Cerebellar cortex (tissue), 1 donor: Measurements from ENCODE around the gene GPR143.
"Not testable (repeated sequence)": the region's sequence is repeated elsewhere in the genome, so short reads cannot be mapped to it uniquely, and the experiment has no call there.

Source experiments
- DNase-seq: peaks from one replicate; pipeline ENCODE4 v3.0.0-alpha.2; 2015; ENCODE audit warnings: low spot score

Gene GPR143

DNA sequence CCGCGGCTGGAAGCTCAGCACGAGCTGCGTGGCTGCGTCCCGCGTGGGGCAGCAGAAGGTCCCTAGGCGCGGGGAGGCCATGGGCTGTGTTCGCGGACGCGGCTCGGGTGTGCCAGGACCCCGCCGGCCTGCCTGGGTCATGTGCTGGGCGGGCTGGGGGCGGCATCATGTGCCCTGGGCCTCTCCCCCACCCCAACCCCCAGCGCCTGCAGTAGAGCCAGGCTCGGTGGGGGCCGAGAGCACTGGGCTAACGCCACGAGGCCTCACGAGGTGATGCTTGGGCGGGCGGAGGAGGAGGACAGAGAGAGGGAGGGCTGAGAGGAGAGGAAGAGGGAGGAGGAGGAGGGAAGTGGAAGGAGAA, at the start of gene GPR143:
GPR143 (minus strand) TSS at position 111 of the 361 bp plus-strand sequence; CDS start at position 81, 30 bp downstream.
- DNase-seq: no peak

DNA sequence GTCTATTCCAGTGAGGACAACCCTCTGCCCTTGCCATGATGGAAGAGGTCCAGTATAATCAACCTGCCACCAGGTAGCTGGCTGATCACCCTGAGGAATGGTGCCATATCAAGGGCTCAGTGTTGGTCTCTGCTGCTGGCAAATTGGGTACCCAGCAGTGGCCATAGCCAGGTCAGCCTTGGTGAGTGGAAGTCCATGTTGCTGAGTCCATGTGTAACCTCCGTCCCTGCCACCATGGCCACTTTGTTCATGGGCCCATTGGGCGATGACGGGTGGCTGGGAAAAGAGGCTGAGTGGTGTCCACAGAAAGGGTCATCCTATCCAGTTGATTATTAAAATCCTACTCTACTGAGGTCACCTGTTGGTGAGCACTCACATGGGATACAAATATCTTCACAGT, 45.4 kb upstream of the GPR143 start:
- DNase-seq: not testable (repeated sequence)

DNA sequence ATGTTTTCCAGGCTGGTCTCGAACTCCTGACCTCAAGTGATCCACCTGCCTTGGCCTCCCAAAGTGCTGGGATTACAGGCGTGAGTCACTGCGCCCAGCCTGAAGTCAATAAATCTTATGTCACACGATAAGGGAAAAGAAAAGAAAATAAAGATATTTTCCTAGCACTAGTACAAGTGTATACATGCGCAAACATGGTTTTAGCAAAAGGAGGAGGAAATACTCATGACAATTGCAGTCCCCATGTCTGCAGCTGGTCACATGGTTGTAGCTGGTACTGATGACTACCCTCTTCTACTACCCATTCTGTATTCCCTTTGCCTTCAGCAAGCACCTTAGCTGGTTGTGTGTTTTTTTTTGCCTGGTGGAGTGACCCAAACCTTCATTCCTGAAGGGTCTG, 44.2 kb upstream of the GPR143 start:
- DNase-seq: not testable (repeated sequence)

DNA sequence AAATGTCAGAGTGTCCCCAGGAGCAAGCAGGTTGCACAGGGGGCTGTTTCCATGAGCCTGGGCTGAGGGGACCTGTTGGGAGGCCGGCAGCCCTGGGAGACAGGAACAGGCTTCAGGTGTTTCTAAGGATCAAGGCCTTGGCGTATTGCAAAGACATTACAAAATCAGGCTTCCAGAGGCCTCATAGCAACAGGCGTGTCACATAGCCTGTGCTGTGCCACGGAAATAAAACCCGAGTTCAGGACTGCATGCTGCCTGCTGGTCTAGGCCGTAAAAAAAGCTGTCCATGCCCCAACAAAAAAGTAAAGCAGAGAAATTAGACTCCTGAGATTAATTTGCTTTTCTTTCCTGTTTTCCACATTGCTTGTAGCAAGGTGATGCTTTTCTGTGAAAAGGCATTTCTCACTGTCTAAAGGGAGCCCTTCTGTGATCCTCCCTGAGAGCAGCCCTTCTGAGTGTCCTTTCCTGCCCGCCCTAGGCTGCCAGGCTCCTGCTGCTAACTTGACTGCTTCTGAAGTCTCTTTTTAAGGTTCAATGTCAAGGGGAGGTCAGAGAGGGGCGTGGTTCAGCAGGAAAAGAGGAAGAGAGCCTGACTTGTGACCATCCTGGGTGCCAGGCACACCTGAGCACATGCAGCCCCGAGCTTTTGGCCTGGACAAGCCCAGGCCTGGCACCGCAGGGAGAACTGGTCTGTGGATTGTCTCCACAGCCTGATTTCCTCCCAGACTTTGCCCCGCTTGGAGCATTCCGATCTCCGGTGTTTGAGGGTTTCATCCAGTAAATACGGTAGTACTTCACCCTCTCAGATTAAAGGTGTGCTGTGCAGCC, 41.9 kb upstream of the GPR143 start:
- DNase-seq: no peak

DNA sequence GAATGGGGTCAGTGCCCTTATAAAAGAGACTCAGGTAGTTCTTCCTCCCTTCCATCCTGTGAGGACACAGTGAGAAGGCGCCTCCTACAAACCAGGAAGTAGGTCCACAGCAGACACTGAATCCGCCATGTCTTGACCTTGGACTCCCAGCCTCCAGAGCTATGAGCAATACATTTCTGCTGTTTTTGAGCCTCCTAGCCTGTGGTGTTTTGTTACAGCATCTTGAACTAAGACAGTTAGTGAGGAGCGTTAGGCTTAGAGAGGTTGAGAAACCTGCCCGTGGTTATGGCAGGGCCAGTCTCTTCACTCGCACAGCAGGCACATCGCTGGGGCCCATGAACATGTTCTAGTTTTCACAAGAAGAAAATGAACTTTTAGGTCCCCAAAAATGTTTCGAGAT, 40.3 kb upstream of the GPR143 start:
- no peak for DNase-seq

DNA sequence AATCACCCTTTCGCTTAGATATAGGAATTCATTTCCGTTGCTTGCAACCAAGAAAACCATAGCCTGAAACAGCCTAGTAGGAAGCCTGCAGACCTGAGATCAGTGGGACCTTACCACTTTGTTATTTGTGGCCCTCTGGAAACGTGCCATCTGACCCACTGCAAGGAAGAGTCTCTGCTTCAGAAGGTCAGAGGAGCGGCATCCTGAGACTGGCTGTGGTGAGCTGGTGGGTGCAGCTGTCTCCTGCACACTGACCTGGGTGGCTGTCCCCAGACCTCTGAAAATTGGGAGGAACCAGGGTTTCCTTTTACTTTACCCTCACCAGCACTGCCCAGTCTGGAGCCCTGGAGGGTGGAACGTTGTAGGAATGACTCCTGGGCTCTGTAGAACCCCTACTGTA, 38.8 kb upstream of the GPR143 start:
- no peak for DNase-seq

DNA sequence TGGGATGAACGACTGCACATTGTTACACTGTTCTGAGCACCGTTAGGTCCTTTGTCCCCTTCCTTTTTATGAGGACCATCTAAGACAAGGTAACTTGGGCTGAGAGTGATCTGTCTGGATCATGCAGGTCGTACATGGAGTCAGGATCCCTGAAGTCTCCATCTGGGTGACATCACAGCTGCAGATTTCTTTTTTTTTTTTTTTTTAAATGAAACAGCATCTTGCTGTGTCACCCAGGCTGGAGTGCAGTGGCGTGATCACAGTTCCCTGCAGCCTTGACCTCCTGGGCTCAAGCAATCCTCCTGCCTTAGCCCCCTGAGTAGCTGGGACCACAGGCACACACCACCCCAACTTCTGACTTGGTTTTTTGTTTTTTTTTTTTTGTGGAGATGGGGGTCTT, 37.1 kb upstream of the GPR143 start:
- no peak for DNase-seq

DNA sequence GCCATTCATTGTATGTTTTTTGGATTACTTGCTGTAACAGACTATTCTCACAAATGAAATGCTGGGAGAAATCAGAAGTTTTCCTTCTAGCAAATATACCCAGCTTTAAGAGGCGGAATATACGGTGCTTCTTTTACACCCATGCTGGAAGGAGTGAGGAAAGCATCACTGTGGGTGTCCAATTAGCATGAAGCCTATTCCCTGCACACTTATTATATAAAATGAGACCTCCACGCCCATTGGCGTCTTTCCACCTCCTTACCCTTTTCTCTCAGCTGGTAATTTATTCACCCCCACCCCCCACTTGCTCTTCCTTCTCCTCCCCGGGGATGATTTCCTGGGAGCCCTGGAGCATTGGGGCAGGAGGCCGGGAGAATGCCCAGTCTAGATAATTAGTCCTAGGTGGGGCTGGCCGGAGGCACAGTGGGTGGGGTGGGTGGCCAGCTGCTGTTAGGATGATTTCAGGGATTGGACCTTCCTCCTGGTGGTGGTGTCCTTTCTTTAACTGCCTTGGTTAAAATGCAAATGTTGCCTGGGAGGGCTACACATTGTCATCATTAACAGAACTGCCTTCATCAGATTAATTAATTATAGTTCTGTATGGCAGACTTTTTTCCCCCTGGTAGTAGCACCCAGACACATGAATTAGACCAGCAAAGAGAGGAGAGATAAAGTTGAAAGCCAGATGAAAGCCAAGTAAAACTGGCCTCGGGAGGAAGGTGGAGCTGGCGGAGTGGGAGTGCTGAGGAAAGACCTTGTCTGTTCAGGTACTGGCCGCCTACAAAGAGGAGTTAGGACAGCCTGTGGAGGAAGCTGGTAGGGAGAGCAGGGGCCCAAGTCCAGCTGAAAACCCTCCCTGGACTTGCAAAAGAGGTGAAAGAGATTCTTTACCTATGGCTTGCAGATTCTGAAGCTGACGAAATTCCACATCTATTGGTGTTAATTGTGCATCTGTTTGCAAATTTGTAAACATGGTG, 32.0 kb upstream of the GPR143 start:
- DNase-seq: no peak

DNA sequence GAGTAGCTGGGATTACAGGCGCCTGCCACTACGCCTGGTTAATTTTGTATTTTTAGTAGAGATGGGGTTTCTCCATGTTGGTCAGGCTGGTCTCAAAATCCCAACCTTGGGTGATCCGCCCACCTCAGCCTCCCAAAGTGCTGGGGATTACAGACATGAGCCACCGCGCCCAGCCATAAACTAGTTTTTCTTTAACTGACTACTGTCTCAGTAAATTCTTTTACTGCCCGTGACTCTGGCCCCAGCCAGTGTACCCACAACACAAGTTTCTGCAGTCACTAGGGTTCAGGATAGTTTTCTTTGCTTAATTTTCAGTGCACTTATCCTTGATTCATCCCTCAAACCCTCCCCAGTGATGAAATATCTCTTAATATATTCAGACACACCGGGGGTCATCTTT, 28.8 kb upstream of the GPR143 start:
- no peak for DNase-seq

DNA sequence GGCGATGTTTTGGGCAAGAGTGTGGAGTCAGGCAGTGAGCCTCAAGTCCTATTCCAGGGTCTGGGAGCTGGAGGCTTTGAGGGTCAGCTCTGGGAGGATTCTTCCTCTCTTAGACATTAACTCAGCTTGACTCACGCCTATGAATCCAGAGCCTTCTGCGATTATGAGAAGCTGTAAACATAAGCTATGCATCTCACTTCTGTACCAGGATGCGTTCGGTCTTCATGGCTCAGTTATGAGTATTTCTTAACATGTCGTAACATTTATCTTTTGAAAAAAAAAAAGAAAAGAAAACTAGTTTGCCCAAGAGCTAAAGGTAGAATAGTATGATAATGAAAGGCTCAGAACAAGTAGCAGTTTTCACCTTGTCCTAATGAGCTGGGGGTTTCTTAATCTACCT, 25.2 kb upstream of the GPR143 start:
- no peak for DNase-seq

DNA sequence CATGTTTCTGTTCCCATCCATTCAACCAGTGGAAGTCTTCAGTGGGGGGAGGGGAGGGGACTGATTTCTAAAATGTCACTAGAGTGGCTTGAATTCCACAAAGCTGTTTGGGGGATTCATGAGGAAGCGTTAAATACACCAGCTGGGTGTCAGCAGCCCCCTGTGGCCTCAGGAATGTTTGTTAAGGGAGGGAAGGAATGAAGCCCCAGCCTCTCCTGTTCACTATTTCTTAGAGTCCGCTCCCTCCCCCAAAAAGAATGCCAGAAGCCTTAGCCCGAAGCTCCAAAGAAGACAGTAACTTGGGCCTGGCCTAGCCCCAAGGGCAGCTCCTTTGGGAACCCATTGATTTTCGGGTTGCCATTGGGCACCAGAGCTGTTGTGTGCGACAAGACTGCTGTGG, 23.9 kb upstream of the GPR143 start:
- DNase-seq: no peak

DNA sequence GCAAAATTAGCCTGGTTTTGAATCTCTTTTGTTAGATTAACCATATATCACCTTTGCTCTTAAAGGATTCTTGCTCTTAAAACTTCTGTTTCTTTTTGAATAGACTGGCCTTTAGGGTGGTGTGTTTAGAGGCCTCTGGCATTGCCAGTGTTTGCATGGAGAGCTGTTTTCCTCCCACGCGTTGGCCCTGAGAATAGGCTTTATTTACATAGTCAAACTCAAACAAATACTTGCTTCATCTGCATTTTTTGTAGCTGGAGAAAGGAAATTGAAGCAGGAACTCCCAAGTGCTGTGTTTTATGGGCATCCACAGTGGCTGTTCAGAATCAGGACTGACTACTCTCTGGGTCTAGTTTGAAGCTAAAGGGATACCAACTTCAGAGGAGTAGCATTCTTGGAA, 23.3 kb upstream of the GPR143 start:
- no peak for DNase-seq

DNA sequence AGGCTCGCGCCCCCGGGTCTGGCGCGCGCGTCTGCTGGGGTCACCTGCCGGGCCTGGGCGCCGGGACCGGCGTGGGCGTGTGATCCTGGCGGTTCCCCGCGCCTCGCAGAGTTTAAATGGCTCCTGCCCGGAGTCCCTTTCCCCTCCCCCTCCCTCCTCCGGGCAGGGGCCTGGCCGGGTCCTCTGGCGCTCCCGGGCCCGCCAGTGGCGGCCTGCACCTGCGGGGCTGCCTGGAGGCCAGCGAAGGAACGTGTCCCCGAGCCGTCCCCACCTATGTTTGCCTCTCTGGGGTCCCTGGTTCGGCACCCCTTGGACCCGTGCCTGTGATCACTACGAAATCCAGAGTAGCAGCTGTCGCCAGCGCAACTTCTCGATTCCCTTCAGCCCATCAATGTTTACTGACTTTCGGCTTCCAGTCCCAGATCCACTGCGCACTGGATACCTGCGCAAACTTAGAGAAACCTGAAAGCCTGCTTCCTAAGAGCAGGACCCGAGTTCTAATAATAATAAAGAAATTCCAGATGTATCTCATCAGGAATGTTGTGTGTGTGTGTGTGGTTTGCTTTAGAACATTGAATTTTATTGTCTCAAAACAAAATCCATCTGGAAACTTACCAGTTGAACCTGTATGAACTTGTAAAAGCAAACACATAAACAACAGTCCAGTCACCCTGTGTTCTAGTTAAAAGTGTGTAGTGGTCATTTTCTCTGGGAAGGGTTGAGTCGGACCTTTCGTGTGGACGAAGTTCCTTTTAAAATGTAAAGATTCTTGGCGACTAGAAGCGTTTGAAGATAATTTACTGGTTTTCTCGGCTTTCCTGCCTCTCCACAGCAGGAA, 21.4 kb upstream of the GPR143 start:
- no peak for DNase-seq

DNA sequence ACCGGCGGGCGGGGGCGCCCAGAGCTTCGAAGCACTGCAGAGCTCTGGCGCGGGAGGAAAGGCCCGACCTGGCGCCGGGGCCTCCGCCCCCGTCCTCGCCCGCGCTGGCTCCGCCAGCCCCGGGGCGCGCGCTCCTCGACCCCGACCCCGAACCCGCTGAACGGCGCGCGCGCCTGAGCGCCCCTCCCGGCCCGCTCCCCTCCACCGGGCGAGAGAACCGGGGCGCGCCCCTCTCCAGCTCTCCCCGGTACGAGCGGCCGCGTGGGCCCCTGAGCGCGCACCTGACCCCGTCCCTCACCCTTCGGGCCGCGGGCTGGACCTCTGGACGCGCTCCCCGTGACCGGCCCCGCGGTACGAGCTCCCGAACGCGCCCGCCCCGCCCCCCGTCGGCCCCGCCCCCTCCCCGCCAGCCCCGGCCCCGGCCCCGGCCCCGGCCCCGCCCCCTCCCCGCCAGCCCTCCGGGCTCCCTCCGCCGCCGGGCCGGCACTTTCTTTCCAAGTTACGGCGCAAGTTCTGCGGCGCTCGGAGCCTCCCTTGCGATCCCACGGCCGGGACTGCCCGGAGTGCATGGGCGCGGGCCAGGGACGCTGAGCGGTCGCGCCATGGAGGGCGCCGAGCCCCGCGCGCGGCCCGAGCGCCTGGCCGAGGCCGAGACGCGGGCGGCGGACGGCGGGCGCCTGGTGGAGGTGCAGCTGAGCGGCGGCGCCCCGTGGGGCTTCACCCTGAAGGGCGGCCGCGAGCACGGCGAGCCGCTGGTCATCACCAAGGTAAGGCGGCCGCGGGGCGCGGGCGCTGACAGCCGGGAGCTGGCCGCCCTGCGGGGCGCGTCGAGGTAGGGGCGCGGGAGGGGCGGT, 20.5 kb upstream of the GPR143 start, which contains the start of gene SHROOM2:
SHROOM2 (plus strand) TSS at position 486 of the 854 bp plus-strand sequence; CDS start at position 603, 117 bp downstream.
- no peak for DNase-seq

DNA sequence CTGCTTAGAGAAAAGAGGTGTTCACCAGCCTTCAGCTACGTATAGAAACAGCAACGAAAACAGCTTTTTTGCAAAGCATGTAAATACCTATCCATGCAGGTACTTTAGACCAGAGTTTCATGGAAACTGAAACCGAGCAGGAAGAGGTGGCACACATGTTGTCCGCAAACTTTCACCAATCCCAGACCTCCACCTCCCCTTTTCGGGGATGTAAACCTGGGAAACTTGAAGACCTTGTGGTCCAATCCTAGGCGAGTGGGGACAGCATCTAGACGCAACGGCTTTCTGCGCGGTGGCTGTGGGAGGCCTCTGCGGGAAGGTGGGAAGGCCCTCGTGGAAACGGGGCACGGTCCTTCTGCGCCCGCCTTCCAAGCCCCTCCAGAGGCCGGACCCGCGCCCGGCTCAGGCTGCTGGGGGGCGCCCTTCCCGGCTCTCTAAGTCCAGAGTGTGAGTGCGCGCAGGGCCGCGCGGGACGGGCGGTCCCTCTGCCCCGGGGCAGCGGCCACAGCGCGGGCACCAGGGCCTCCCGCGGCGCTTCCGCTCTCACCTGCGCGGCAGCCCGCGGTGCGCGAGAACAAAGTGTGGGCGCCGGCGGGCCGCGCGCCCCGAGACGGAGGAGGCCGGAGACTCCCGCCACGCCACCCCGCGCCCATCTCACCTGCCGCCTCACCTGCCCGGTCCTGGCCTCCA, 19.8 kb upstream of the GPR143 start:
- DNase-seq: no peak

DNA sequence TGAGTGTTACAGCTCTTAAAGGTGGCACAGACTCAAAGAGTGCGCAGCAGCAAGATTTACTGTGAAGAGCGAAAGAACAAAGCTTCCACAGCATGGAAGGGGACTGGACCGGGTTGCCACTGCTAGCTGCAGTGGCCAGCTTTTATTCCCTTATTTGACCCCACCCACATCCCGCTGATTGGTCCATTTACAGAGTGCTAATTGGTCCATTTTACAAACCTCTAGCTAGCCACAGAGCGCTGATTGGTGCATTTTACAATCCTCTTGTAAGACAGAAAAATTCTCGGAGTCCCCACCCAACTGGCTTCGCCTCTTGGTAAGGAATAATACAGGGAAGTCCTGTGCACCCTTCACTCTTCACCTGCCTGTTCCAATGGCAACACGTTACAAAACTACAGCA, 18.7 kb upstream of the GPR143 start:
- DNase-seq: no peak

DNA sequence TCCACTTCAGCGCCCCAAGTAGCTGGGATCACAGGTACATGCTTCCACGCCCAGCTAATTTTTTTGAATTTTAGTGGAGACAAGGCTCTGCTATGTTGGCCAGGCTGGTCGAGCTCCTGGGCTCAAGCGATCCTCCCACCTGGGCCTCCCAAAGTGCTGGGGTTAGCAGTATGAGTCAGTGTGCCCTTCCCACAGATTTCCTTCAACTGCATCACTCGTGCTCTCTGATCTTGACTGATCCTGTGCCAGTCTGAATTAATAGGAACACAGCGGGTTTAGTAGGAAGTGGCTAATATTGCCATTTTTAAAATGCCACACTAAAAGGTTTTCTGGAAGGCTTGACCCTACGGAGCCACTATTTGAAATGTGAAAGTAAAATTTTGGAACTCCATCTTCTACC, 16.3 kb upstream of the GPR143 start:
- no peak for DNase-seq

DNA sequence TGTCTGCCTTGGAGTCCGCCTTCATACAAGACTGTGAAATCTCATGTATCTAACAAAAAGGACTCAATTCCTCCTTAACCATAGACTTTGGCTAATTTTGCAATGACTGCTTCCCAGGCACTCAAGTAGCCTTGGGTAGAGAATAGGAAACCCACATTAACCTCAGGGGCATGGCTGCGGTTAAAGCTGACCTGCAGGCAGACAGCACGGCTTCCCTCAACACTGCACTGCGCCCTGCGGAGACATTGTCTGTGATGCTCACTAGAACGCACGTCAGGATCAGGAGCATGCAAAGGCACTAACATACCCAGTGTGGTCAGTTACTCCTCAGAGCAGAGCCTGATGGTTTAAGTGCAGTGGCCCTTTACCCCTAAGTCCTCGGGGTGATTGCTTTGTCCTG, 10.3 kb upstream of the GPR143 start:
- no peak for DNase-seq

DNA sequence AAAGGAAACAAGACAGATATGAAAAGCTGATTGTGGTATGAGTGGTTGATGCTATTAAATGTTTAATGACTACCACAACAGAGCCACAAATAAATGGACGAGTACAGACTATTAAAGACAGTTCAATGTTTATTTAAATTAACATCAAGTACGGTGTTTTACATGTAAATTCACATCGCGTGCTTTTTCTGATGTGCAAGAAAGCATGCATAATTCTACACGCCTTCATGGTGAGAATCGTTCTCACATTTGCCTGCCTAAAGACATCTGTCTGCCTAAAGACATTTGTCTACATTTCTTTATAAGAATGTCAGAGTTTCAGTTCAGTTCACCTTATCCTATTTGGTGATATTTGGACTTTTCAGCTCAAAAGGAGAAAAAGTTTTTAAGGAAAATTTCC, 7.3 kb upstream of the GPR143 start:
- DNase-seq: no peak

DNA sequence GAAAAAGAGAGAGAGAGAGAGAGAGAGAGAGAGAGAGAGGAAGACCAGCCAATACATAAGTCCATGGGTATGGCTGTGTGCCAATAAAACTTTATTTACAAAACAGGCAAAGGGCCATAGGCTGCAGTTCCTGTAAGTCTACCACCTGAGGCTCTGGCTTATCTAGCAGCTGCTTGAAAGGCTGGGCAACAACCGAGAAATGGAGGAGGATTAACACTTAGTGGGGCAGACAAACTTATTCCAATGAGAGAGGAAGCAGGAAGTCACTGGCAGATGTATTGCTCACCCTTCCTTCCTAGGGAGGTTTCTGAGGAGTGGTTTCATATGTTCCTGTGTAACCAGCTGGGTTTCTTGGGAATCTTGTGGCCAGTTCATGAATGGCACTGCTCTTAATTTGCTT, 4.7 kb upstream of the GPR143 start:
- DNase-seq: no peak
